Uterus (tissue), 2 donors: Measurements from ENCODE around the gene MESP1.

Source experiments
- CTCF ChIP-seq, 4 experiments: fragments of 200-600 bp in 2 of 4; fragments of 450-650 bp in 2 of 4; sonication (generic) in 2 of 4; IDR thresholded peaks; one replicate each; pipeline ENCODE4 v1.5.1; 2016 to 2019; ENCODE audit warnings: antibody characterized with exemption in 4 of 4, mild to moderate bottlenecking in 2 of 4, moderate library complexity in 1 of 4
- POLR2A ChIP-seq, 2 donors: fragments of 450-650 bp; IDR thresholded peaks; one replicate each; pipeline ENCODE4 v1.6.1; 2016; ENCODE audit warnings: antibody characterized with exemption in 2 of 2, mild to moderate bottlenecking in 1 of 2, moderate library complexity in 1 of 2

DNA sequence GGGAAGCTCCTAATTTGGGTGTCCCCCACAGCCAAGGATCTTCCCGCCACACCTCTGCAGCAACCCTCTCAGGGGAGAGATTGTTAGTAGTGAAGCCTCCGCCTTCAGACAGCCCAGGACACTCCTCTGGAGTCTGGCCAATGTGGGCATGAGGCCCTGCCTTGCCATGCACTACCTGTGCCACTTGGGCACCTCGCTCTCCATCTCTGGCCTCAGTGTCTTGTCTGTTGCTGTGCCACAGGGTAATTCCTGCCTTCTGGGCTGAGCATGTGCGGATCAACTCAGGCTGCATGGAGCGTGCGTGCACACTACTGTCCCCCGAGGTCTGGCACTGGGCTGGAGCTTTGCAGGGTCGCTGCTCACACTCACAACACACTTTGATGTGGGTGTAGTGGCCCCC is 7.9 kb upstream of the MESP1 start:
- TF ChIP-seq CTCF (IDR thresholded peaks at IDR 0.05) (no peak), POLR2A (IDR thresholded peaks at IDR 0.05) (no peak)
